Measurements from ENCODE around the gene MYCBPAP. TPM values are rescaled to one million over a fixed set of nuclear protein-coding genes. Genes with fewer than 3 reads are reported as not detected.

Gene MYCBPAP
- polyA plus RNA-seq, 3 donors = not detected

GRCh38 chr17:50548831-50549230, 40.6 kb downstream of the MYCBPAP start:
- H3K27me3 ChIP-seq (ENCODE audit: control insufficient read depth in 2 of 2, insufficient read depth in 2 of 2, low read length in 2 of 2) = no peaks in the 10 kb centered on the region
- no peak overlapping the region for H3K4me2 ChIP-seq (replicated peaks; ENCODE audit: extremely low read depth, low read length, poor library complexity, severe bottlenecking)
- no peak overlapping the region for H3K4me3 ChIP-seq (replicated peaks in 1 of 3; ENCODE audit: low read depth in 2 of 3, low read length in 3 of 3)
- DNase-seq = no peak
- H3K36me3 ChIP-seq (replicated peaks in 1 of 2; ENCODE audit: control insufficient read depth in 1 of 2, insufficient read depth in 2 of 2, low read length in 2 of 2) = peaks cover 0 to 12% of the 10 kb centered on the region in 2 donors
- Mint-ChIP-seq H3K27ac (peak overlapping the region in 1 of 7 donors; percentile 69), H3K9me3 (no peaks in the 10 kb centered on the region), H3K4me1 (peaks cover 22% of the 10 kb centered on the region), H3K4me3 (no peak overlapping the region), H3K27me3 (ENCODE audit: low read depth in 3 of 3) (peaks cover 7 to 15% (median 13%) of the 10 kb centered on the region in 3 donors), H3K36me3 (peaks cover 2 to 7% of the 10 kb centered on the region in 2 donors)
- H3K9ac ChIP-seq (ENCODE audit: insufficient read depth, low read length, poor library complexity, severe bottlenecking) = no peak overlapping the region
- H3K9me3 ChIP-seq (replicated peaks in 1 of 2; ENCODE audit: control insufficient read depth in 1 of 2, insufficient read depth in 1 of 2, low read length in 2 of 2) = no peaks in the 10 kb centered on the region
- intact Hi-C loops (cut with micrococcal nuclease) = loop anchor here (5.0 to 10.0 kb wide), 5 partner anchors 64 to 296 kb away; partner anchors contain the start of gene ANKRD40 (in 2 of the 2)
- no peak overlapping the region for H3K27ac ChIP-seq (ENCODE audit: low read depth in 1 of 2, low read length in 2 of 2)
- no peak for TF ChIP-seq CTCF (IDR thresholded peaks at IDR 0.05)
- WGBS (ENCODE audit: insufficient coverage) = 88% methylated on average over 10 of the region's 18 CpGs
- peaks cover 17 to 18% of the 10 kb centered on the region in 2 donors for H3K4me1 ChIP-seq (ENCODE audit: control insufficient read depth in 1 of 2, insufficient read depth in 2 of 2, low read length in 2 of 2)
- no peaks in the 10 kb centered on the region for H4K20me1 ChIP-seq (ENCODE audit: insufficient read depth, low read length)
- no peaks in the 10 kb centered on the region for H3K79me2 ChIP-seq (ENCODE audit: insufficient read depth, low read length)
- no peak overlapping the region for H2AFZ ChIP-seq (ENCODE audit: insufficient read depth, low read depth, low read length, poor library complexity, severe bottlenecking)

- H3K36me3 ChIP-seq (replicated peaks in 1 of 2; ENCODE audit: control insufficient read depth in 1 of 2, insufficient read depth in 2 of 2, low read length in 2 of 2) = peaks cover 0 to 12% of the 10 kb centered on the region in 2 donors
- H3K27me3 Mint-ChIP-seq (ENCODE audit: low read depth in 3 of 3) = peaks cover 7 to 13% (median 11%) of the 10 kb centered on the region in 3 donors
- H3K36me3 Mint-ChIP-seq = peaks cover 2 to 7% of the 10 kb centered on the region in 2 donors
- no peak overlapping the region for H3K27ac ChIP-seq (ENCODE audit: low read depth in 1 of 2, low read length in 2 of 2)
- H3K4me3 Mint-ChIP-seq = no peak overlapping the region
- no peaks in the 10 kb centered on the region for H3K79me2 ChIP-seq (ENCODE audit: insufficient read depth, low read length)
- no peaks in the 10 kb centered on the region for H3K9me3 Mint-ChIP-seq
- no peak overlapping the region for H3K9ac ChIP-seq (ENCODE audit: insufficient read depth, low read length, poor library complexity, severe bottlenecking)
- H3K4me1 ChIP-seq (ENCODE audit: control insufficient read depth in 1 of 2, insufficient read depth in 2 of 2, low read length in 2 of 2) = peaks cover 15 to 17% of the 10 kb centered on the region in 2 donors
- H3K4me2 ChIP-seq (replicated peaks; ENCODE audit: extremely low read depth, low read length, poor library complexity, severe bottlenecking) = no peak overlapping the region
- intact Hi-C loops (cut with micrococcal nuclease) = loop anchor here (5.0 to 10.0 kb wide), 5 partner anchors 65 to 295 kb away; partner anchors contain the start of gene ANKRD40 (in 2 of the 2)
- H3K4me1 Mint-ChIP-seq = peaks cover 18% of the 10 kb centered on the region
- no peak for DNase-seq
- no peaks in the 10 kb centered on the region for H3K9me3 ChIP-seq (replicated peaks in 1 of 2; ENCODE audit: control insufficient read depth in 1 of 2, insufficient read depth in 1 of 2, low read length in 2 of 2)
- TF ChIP-seq CTCF (IDR thresholded peaks at IDR 0.05) = no peak
- no peak overlapping the region for H3K4me3 ChIP-seq (replicated peaks in 1 of 3; ENCODE audit: low read depth in 2 of 3, low read length in 3 of 3)
- peak overlapping the region in 2 of 7 donors; percentile 39 to 58 for H3K27ac Mint-ChIP-seq
- no peaks in the 10 kb centered on the region for H4K20me1 ChIP-seq (ENCODE audit: insufficient read depth, low read length)
- H2AFZ ChIP-seq (ENCODE audit: insufficient read depth, low read depth, low read length, poor library complexity, severe bottlenecking) = no peak overlapping the region
- 96% methylated on average over 19 of the region's 19 CpGs for WGBS (ENCODE audit: insufficient coverage)
- H3K27me3 ChIP-seq (ENCODE audit: control insufficient read depth in 2 of 2, insufficient read depth in 2 of 2, low read length in 2 of 2) = no peaks in the 10 kb centered on the region
Observed at GRCh38 chr17:50549256-50549941, 41.2 kb downstream of the MYCBPAP start.
